Stimulated activated CD4-positive, alpha-beta T cell treated with anti-CD3 and anti-CD28 coated beads, Interleukin-12 subunit alpha, Interleukin-12 subunit beta, amount 100 ng/mL, for 48 hours (primary cell): ENCODE data around the gene KRTAP1-4.
"Not testable (repeated sequence)": the region's sequence is repeated elsewhere in the genome, so short reads cannot be mapped to it uniquely, and the experiment has no call there.

Source experiments
- DNase-seq, 3 donors: peaks; one replicate each; pipeline ENCODE4 v3.0.0-alpha.2; 2020; ENCODE audit warnings: low read depth in 2 of 3, low spot score in 1 of 3

Gene KRTAP1-4

GRCh38 chr17:41048441-41048840 is 18.4 kb upstream of the KRTAP1-4 start:
- no peak for DNase-seq

GRCh38 chr17:41046735-41047465 is 16.9 kb upstream of the KRTAP1-4 start, which contains the start of gene KRTAP2-1:
TSS of gene KRTAP2-1 (minus strand) at chr17:41047316. CDS start at chr17:41047267, 49 bp downstream.
- DNase-seq = not testable (repeated sequence)

- DNase-seq = no peak
These were observed 13.0 kb upstream of the KRTAP1-4 start for GRCh38 chr17:41042953-41043352.

DNA sequence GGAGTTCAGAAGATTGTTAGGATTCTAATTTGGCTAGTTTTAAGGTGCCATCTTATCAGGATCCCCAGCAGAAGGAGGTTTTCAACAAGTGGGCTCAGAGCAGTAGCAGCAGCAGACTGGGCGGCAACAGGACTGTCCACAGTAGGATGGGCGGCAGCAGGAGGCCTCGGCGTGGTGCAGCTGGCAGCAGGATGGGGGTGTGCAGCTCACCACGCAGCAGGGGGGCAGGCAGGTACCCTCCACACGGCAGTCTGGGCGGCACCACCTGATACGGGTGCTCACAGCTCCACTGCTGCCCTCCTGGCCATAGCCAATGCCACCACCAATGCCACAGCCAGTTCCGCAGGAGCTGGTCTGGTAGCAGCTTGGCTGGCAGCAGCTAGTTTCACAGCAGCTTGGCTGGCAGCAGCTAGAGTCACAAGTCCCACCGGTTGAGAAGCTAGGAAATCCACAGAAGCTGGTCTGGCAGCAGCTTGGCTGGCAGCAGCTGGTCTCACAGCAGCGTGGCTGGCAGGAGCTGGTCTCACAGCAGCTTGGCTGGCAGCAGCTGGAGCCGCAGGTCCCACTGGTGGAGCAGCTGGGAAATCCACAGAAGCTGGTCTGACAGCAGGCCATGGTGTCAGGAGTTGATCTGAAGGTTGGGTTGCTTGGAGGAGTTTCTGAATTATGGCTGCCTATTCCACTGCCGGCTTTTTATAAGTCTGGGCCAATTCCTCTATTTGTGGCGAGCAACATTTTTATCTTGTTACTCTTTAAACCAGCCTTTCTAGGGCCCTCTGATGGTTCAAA is 11.0 kb upstream of the KRTAP1-4 start, which contains the start of gene KRTAP1-1:
KRTAP1-1 (minus strand) TSS at position 668 of the 789 bp plus-strand sequence; CDS start at position 615, 53 bp downstream.
- DNase-seq = not testable (repeated sequence)

DNA sequence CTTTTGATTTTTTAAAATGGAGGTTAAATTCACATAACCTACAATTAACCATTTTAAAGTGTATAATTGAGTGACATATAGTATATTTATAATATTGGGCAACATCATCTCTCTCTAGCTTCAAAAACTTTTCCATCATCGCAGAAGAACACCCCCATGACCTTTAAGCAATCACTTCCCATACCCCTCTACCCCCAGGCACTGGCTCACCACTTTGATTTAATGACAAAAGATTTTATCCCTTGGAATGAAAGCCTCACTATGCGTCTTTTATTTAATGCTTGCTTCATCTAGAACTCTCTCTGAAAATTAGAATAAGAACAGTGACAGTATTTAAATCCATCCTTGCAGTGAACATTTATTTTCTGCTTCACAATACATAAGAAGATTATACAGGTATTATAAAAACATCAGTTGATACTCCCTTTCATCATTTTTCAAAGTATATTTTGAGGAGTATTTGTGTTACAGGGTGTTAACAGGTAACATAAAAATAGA is 7.9 kb upstream of the KRTAP1-4 start:
- no peak for DNase-seq

- not testable (repeated sequence) for DNase-seq
These were observed 4.4 kb upstream of the KRTAP1-4 start, which contains the start of gene KRTAP1-3 for GRCh38 chr17:41034346-41034935. TSS of gene KRTAP1-3 (minus strand) at chr17:41034874. CDS start at chr17:41034821, 53 bp downstream.

DNA sequence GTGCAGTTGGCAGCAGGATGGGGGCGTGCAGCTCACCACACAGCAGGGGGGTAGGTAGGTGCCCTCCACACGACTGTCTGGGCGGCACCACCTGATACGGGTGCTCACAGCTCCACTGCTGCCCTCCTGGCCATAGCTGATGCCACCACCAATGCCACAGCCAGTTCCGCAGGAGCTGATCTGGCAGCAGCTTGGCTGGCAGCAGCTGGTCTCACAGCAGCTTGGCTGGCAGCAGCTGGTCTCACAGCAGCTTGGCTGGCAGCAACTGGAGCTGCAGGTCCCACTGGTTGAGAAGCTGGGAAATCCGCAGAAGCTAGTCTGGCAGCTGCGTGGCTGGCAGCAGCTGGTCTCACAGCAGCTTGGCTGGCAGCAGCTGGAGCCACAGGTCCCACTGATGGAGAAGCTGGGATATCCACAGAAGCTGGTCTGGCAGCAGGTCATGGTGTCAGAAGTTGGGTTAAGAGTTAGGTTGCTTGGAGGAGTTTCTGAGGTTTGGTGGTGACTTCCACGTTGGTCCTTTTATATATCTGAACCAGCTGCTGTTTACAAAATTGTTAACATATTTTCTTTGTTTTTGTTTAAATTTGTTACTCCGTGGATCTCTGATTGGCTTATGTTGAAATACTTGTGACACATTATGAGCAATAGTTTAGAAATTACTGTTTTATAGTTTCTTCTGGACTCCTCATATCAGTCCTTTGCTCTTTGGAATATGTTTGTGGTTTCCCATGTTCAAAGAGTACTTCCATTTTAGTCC is 3.1 kb downstream of the KRTAP1-4 start, which contains the start of gene KRTAP1-5:
KRTAP1-5 (minus strand) TSS at position 494 of the 757 bp plus-strand sequence; CDS start at position 441, 53 bp downstream.
- DNase-seq = no peak

DNA sequence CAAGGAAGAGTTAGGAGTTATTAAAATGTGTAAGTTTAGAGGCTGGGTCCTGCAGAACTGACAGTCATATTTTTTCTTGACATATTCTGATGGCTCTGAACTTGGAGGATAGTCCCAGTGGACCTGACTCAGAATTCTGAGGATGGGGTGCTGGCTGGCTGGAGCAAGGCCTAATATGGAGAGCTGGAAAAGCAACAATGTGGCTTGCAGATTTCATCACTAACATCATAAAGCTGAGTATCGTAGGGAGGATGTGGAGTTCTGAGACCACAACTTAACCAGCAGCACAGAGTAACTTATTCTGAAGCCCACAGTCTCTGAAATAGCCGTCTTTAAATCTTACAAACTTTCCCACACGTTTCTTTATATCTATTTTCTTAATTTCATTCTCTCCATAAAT is 5.3 kb downstream of the KRTAP1-4 start:
- DNase-seq = no peak

GRCh38 chr17:41020336-41020735 is 9.7 kb downstream of the KRTAP1-4 start:
- no peak for DNase-seq

DNA sequence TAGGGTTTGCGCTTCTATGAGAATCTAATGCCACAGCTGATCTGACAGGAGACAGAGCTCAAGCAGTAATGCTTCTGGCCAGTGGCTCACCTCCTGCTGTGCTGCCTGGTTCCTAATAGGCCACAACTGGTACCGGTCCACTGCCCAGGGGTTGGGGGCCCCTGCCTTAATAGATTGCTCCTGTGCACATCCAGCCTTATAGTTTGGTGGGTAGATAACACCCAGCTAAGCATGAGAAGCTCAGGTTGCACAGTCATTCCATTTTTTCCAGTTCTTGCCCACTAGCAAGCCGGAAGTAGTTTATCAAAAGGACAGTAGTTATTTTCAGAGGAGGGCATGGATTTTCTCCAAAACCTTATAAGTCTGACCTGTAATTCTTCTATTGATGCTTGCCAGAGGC is 10.6 kb downstream of the KRTAP1-4 start:
- no peak for DNase-seq

DNA sequence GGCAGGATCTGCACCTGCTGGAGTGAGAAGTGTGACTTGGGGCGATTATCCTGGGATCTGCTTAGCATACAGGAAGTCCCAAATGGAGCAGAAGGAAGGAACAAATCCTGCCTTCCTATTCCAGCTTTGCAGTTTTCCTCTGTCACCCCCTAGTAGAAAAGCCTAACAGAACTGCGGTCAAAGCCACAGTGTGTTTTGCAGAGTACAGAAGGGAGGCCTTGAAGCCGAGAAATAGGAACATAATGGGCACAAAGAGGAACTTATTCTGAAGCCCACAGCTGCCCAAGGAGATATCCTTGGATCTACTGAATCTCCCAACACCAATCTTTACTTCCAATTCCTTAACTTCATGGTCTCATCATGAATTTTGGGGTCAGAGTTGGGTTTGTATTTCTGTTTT is 11.5 kb downstream of the KRTAP1-4 start:
- DNase-seq = no peak

DNA sequence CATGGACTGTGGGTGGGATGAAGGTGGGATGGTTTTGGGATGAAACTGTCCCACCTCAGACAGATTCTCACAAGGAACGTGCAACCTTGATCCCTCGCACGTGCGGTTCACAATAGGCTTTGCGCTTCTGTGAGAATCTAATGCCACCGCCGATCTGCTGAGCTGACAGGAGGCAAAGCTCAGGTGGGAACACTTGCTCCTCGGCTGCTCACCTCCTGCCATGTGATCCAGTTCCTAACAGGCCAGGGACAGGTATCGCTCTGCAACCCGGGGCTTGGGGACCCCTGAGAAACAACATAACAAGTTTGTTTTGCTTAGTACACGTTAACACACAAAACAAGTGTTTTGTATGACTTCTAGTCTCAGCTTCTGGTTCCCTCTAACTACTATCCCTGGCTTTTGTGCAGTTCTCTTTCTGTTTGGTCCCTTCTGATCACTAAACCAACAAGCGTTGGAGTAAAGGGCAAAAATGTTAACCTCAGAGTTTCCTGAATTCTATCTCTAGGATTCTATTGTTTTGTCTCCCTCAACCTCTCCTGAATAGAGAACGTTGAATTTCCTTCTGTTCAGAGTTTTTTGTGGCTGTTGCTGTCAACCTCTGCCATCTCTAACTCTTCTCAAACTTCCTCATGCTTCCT is 13.3 kb downstream of the KRTAP1-4 start:
- DNase-seq = no peak

GRCh38 chr17:41015454-41015853 is 14.5 kb downstream of the KRTAP1-4 start:
- DNase-seq = no peak

- DNase-seq = no peak
These were observed 16.4 kb downstream of the KRTAP1-4 start for GRCh38 chr17:41013606-41014005.

DNA sequence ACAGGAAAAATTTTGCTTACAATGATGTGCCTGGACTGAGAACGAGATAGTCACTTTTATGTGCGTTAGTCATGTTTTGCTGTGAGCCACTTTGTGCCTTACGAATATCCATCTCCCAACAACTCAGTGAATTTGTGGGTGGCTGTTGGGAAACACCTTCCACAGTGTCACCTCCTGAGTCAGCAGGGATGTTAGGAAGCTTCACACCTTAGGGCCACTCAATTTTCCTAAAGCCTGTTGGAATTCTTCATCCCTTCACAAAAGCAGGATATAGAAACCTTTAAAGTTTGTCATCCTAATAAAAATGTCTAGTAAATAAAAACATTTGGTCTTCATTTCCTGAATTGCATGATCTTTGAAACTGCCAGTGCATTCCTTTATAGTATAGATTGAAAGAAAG is 16.8 kb downstream of the KRTAP1-4 start:
- no peak for DNase-seq

DNA sequence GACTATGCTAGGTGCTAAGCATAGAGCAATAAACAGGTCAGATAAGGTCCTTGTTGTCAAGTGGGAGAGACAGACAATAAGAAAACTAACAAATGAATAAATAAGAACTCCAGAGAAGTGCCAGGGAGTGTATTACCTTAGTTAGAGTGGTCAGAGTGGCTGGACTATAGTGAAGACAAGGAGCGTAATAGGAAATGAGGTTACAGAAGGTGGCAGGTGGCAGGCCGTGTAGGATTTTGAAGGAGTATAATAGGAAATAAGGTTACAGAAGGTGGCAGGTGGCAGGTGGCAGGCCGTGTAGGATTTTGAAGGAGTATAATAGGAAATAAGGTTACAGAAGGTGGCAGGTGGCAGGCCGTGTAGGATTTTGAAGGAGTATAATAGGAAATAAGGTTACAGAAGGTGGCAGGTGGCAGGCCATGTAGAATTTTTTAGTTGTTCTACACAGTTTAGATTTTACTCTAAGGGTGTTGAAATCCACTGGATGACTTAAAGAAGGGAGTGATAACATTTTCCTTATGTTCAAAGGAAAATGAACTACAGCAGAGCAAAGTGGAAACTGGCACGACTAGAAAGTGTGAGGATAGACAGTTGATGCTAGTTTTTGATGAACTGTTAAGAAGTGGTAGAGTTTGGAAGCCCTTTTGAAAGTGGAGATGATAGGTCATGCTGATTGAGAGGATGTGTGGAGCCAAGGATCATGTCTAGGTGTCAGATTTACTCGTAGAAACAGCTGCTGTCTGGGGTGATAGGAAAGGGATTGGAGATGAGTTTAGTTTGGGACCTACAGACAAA is 17.5 kb downstream of the KRTAP1-4 start:
- DNase-seq = no peak

DNA sequence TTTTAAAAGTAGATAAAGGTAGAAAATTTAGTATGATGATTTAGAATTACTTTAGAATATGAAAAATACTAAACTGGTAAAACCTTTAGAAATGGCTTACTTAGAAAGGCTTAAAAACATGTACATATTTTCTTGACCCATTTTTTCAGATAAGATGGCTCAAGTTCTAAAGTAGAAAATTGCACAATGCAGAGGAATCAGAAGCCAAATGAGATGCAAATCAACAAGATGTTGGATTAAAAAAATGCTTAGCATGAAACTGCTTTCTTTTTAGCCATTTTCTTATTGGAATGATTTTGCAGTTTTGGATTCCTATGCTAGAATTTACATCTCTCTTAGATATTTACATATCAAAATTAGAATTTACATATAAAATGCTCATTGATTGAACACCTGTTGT is 19.6 kb downstream of the KRTAP1-4 start:
- no peak for DNase-seq

DNA sequence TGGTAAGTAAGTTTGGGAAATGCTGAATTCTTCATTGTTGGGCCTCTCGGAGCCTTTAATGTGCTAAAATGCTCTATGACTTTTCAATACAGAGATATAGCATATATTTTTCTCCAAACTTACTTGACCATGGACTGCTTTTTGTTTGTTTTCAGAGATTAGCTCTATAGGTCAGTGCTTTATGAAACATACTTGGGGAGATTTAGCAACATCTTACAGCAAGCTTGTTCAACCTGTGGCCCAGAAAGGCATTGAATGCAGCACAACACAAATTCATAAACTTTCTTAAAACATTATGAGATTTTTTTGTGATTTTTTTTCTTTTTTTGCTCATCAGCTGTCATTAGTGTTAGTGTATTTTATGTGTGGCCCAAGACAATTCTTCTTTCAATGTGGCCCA is 20.1 kb downstream of the KRTAP1-4 start:
- no peak for DNase-seq

GRCh38 chr17:41009301-41009760 is 20.7 kb downstream of the KRTAP1-4 start:
- DNase-seq = no peak
